Measurements from ENCODE around the gene FBLN2.

- no peak for TF ChIP-seq CTCF (IDR thresholded peaks at IDR 0.05; ENCODE audit: borderline replicate concordance, extremely low read depth, low read length, poor library complexity, severe bottlenecking)
- TF ChIP-seq EZH2 (IDR thresholded peaks at IDR 0.05; ENCODE audit: borderline replicate concordance, low read depth, low read length, severe bottlenecking): no peak
Observed at GRCh38 chr3:13550791-13551360, 2.0 kb downstream of the FBLN2 start.
